Esophagus muscularis mucosa (tissue), 4 donors: ENCODE results near the gene ADCY7.

Source experiments
- EP300 ChIP-seq: sonication (generic); formaldehyde crosslinking; IDR thresholded peaks from one replicate; pipeline ENCODE4 v1.6.1; 2017; ENCODE audit warnings: antibody characterized with exemption
- POLR2A ChIP-seq: fragments of 450-650 bp; IDR thresholded peaks from one replicate; pipeline ENCODE4 v1.6.1; 2017; ENCODE audit warnings: antibody characterized with exemption, moderate library complexity, mild to moderate bottlenecking, low read depth
- POLR2AphosphoS5 ChIP-seq, 2 donors: sonication (generic); formaldehyde crosslinking; IDR thresholded peaks; one replicate each; pipeline ENCODE4 v1.6.1; 2017; ENCODE audit warnings: antibody characterized with exemption in 2 of 2
- TF ChIP-seq, protein P1 (sequence below), 3 experiments: fragments of 200-600 bp in 2 of 3; fragments of 450-650 bp in 1 of 3; sonication (generic) in 2 of 3; IDR thresholded peaks; one replicate each; pipeline ENCODE4 v1.5.1; 2017 to 2019; ENCODE audit warnings: antibody characterized with exemption in 3 of 3, mild to moderate bottlenecking in 2 of 3, moderate library complexity in 1 of 3

DNA sequence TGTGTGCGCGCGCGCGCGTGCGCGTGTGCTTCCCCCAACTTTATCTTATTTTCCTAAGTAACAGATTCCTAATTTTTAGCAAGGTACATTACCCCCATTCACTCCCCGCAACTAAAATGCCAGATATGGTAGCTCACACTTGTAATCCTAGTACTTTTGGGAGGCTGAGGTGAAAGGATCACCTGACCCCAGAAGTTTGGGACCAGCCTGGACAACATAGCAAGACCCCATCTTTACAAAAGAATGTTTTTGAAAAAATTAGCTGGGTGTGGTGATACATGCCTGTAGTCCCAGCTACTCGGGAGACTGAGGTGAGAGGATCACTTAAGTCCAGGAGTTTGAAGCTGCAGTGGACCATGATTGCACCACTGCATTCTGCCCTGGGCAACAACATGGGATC is 97.3 kb downstream of the ADCY7 start:
- TF ChIP-seq, protein P1, sequence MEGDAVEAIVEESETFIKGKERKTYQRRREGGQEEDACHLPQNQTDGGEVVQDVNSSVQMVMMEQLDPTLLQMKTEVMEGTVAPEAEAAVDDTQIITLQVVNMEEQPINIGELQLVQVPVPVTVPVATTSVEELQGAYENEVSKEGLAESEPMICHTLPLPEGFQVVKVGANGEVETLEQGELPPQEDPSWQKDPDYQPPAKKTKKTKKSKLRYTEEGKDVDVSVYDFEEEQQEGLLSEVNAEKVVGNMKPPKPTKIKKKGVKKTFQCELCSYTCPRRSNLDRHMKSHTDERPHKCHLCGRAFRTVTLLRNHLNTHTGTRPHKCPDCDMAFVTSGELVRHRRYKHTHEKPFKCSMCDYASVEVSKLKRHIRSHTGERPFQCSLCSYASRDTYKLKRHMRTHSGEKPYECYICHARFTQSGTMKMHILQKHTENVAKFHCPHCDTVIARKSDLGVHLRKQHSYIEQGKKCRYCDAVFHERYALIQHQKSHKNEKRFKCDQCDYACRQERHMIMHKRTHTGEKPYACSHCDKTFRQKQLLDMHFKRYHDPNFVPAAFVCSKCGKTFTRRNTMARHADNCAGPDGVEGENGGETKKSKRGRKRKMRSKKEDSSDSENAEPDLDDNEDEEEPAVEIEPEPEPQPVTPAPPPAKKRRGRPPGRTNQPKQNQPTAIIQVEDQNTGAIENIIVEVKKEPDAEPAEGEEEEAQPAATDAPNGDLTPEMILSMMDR (IDR thresholded peaks at IDR 0.05), result no peak
- no peak for TF ChIP-seq POLR2A
- no peak for TF ChIP-seq POLR2AphosphoS5 (IDR thresholded peaks at IDR 0.05)
- no peak for TF ChIP-seq EP300
